ENCODE data around the gene DNAJC18. TPM values are rescaled to one million over a fixed set of nuclear protein-coding genes. Genes with fewer than 3 reads are reported as not detected.

DNAJC18 gene
- total RNA-seq, 6 experiments from 2014 or later, result 0.37 to 2.9 (median 0.75) TPM

GRCh38 chr5:139457653-139458306, 18.5 kb upstream of the DNAJC18 start:
- H3K9me3 ChIP-seq, result no peaks in the 10 kb centered on the region
- H3K27me3 ChIP-seq, result no peaks in the 10 kb centered on the region
- ATAC-seq (no peak), DNase-seq (peak in 1 of 3 donors; percentile 14)
- no peaks in the 10 kb centered on the region for H3K4me1 ChIP-seq
- H3K27ac ChIP-seq, result no peak overlapping the region
- no peaks in the 10 kb centered on the region for H3K36me3 ChIP-seq
- no peak overlapping the region for H3K4me3 ChIP-seq
- 50% methylated on average over 1 of the region's 5 CpGs for WGBS (ENCODE audit: insufficient coverage, low coverage, low lambda C conversion rate, missing lambda C conversion rate)
- no peak for TF ChIP-seq POLR2A (IDR thresholded peaks at IDR 0.05)
- no peak for TF ChIP-seq CTCF (IDR thresholded peaks at IDR 0.05)
- intact Hi-C loops (cut with DNase I), result no loop called here

- ATAC-seq (no peak), DNase-seq (peak in 1 of 3 donors; percentile 13)
- TF ChIP-seq POLR2A (IDR thresholded peaks at IDR 0.05) (no peak), CTCF (IDR thresholded peaks at IDR 0.05) (no peak)
- no peak overlapping the region for H3K27ac ChIP-seq
- H3K4me1 ChIP-seq, result no peaks in the 10 kb centered on the region
- intact Hi-C loops (cut with DNase I), result no loop called here
- no peaks in the 10 kb centered on the region for H3K36me3 ChIP-seq
- no peaks in the 10 kb centered on the region for H3K27me3 ChIP-seq
- no peaks in the 10 kb centered on the region for H3K9me3 ChIP-seq
- 80% methylated on average over 5 of the region's 5 CpGs for WGBS (ENCODE audit: insufficient coverage, low coverage, low lambda C conversion rate, missing lambda C conversion rate)
- no peak overlapping the region for H3K4me3 ChIP-seq
These were observed 17.9 kb upstream of the DNAJC18 start for GRCh38 chr5:139457241-139457640.

GRCh38 chr5:139456776-139457175, 17.5 kb upstream of the DNAJC18 start:
- Histone ChIP-seq H3K27ac (no peak overlapping the region), H3K9me3 (no peaks in the 10 kb centered on the region), H3K27me3 (no peaks in the 10 kb centered on the region), H3K4me1 (no peaks in the 10 kb centered on the region), H3K4me3 (no peak overlapping the region), H3K36me3 (no peaks in the 10 kb centered on the region)
- TF ChIP-seq POLR2A (IDR thresholded peaks at IDR 0.05), result no peak
- no peak for TF ChIP-seq CTCF (IDR thresholded peaks at IDR 0.05)
- WGBS (ENCODE audit: insufficient coverage, low coverage, low lambda C conversion rate, missing lambda C conversion rate), result 66% methylated on average over 2 of the region's 12 CpGs
- peak in 1 of 3 donors; percentile 34 for DNase-seq
- no peak for ATAC-seq
- intact Hi-C loops (cut with DNase I), result no loop called here

GRCh38 chr5:139454568-139455290, 15.4 kb upstream of the DNAJC18 start:
- DNase-seq (peak in 1 of 3 donors; percentile 28), ATAC-seq (no peak)
- Histone ChIP-seq H3K4me3 (no peak overlapping the region), H3K27ac (no peak overlapping the region), H3K27me3 (no peaks in the 10 kb centered on the region), H3K9me3 (no peaks in the 10 kb centered on the region), H3K36me3 (no peaks in the 10 kb centered on the region), H3K4me1 (no peaks in the 10 kb centered on the region)
- TF ChIP-seq POLR2A (IDR thresholded peaks at IDR 0.05) (no peak), CTCF (IDR thresholded peaks at IDR 0.05) (no peak)
- intact Hi-C loops (cut with DNase I), result no loop called here
- 93% methylated on average over 3 of the region's 11 CpGs for WGBS (ENCODE audit: insufficient coverage, low coverage, low lambda C conversion rate, missing lambda C conversion rate)

Data from right lobe of liver (tissue), 6 donors.